ENCODE measurements around the gene MBOAT2.

MBOAT2 gene

GRCh38 chr2:8819948-8820347 lies 183.5 kb downstream of the MBOAT2 start:
- intact Hi-C loops (cut with DNase I): no loop called here
- no peak for DNase-seq

GRCh38 chr2:8819194-8819593 lies 184.3 kb downstream of the MBOAT2 start:
- intact Hi-C loops (cut with DNase I): no loop called here
- peak in 4 of 42 donors; percentile 17 to 52 (median 36) for DNase-seq

- intact Hi-C loops (cut with DNase I): no loop called here
Observed at GRCh38 chr2:8817221-8817620, 186.3 kb downstream of the MBOAT2 start.

GRCh38 chr2:8806885-8807704 lies 196.4 kb downstream of the MBOAT2 start:
- intact Hi-C loops (cut with DNase I): no loop called here
- no peak for DNase-seq

More at GRCh38 chr2:8817221-8817620, 186.3 kb downstream of the MBOAT2 start:
- no peak for DNase-seq

GRCh38 chr2:8805278-8806210 lies 197.9 kb downstream of the MBOAT2 start:
- intact Hi-C loops (cut with DNase I): no loop called here
- DNase-seq: no peak

- DNase-seq: peak in 25 of 42 donors; percentile 11 to 77 (median 43)
- intact Hi-C loops (cut with DNase I): no loop called here
Observed at GRCh38 chr2:8803658-8804379, 199.7 kb downstream of the MBOAT2 start.

GRCh38 chr2:8802741-8803140 lies 200.7 kb downstream of the MBOAT2 start:
- DNase-seq: no peak
- intact Hi-C loops (cut with DNase I): no loop called here

Data from head of caudate nucleus (tissue), 42 donors.